ENCODE results near the gene PTPRU. TPM values are rescaled to one million over a fixed set of nuclear protein-coding genes. Genes with fewer than 3 reads are reported as not detected.

The PTPRU gene
- total RNA-seq, 1 experiment from 2014 or later = 54.5 TPM

GRCh38 chr1:29208442-29208841 lies 27.9 kb upstream of the PTPRU start:
- no peak for TF ChIP-seq CTCF (IDR thresholded peaks at IDR 0.05; ENCODE audit: unreplicated experiment)
- Mint-ChIP-seq H3K4me1 (ENCODE audit: low read depth, unreplicated experiment) (peaks cover 20% of the 10 kb centered on the region), H3K4me3 (ENCODE audit: low read depth, unreplicated experiment) (no peak overlapping the region), H3K27ac (ENCODE audit: unreplicated experiment) (peak overlapping the region; percentile 50), H3K27me3 (ENCODE audit: unreplicated experiment) (no peaks in the 10 kb centered on the region), H3K9me3 (ENCODE audit: low read depth, unreplicated experiment) (no peaks in the 10 kb centered on the region), H3K36me3 (ENCODE audit: insufficient read depth, unreplicated experiment) (peaks cover 42% of the 10 kb centered on the region)
- intact Hi-C loops (cut with micrococcal nuclease; ENCODE audit: unreplicated experiment) = loop anchor here (10.0 kb wide), 1 partner anchor 424 kb away; no protein-coding TSS in a partner anchor
- CTCF ChIA-PET = interaction anchor here (0.6 kb wide), 1 partner anchor 11 kb away, joined by 3 read pairs; no protein-coding TSS in a partner anchor
- no peak for DNase-seq
- BruUV-seq (replicated peaks) = no TSS peak

GRCh38 chr1:29209173-29209572 lies 27.1 kb upstream of the PTPRU start:
- H3K4me3 Mint-ChIP-seq (ENCODE audit: low read depth, unreplicated experiment) = no peak overlapping the region
- intact Hi-C loops (cut with micrococcal nuclease; ENCODE audit: unreplicated experiment) = loop anchor here (10.0 kb wide), 1 partner anchor 424 kb away; no protein-coding TSS in a partner anchor
- BruUV-seq (replicated peaks) = no TSS peak

GRCh38 chr1:29210278-29211085 lies 25.8 kb upstream of the PTPRU start:
- BruUV-seq (replicated peaks) = no TSS peak
- Mint-ChIP-seq H3K36me3 (ENCODE audit: insufficient read depth, unreplicated experiment) (peaks cover 42% of the 10 kb centered on the region), H3K4me1 (ENCODE audit: low read depth, unreplicated experiment) (peaks cover 16% of the 10 kb centered on the region), H3K27ac (ENCODE audit: unreplicated experiment) (no peak overlapping the region), H3K27me3 (ENCODE audit: unreplicated experiment) (no peaks in the 10 kb centered on the region), H3K4me3 (ENCODE audit: low read depth, unreplicated experiment) (no peak overlapping the region), H3K9me3 (ENCODE audit: low read depth, unreplicated experiment) (no peaks in the 10 kb centered on the region)
- intact Hi-C loops (cut with micrococcal nuclease; ENCODE audit: unreplicated experiment) = no loop called here
- DNase-seq = no peak
- TF ChIP-seq CTCF (IDR thresholded peaks at IDR 0.05; ENCODE audit: unreplicated experiment) = no peak
- CTCF ChIA-PET = no interaction called here

More at GRCh38 chr1:29209173-29209572, 27.1 kb upstream of the PTPRU start:
- H3K27ac Mint-ChIP-seq (ENCODE audit: unreplicated experiment) = no peak overlapping the region
- no peak for DNase-seq
- no peaks in the 10 kb centered on the region for H3K9me3 Mint-ChIP-seq (ENCODE audit: low read depth, unreplicated experiment)
- peaks cover 16% of the 10 kb centered on the region for H3K4me1 Mint-ChIP-seq (ENCODE audit: low read depth, unreplicated experiment)
- H3K36me3 Mint-ChIP-seq (ENCODE audit: insufficient read depth, unreplicated experiment) = peaks cover 41% of the 10 kb centered on the region
- CTCF ChIA-PET = interaction anchor here (0.6 to 1.0 kb wide), 2 partner anchors 9 to 71 kb away, joined by 3 to 4 read pairs; no protein-coding TSS in a partner anchor
- no peak for TF ChIP-seq CTCF (IDR thresholded peaks at IDR 0.05; ENCODE audit: unreplicated experiment)
- H3K27me3 Mint-ChIP-seq (ENCODE audit: unreplicated experiment) = no peaks in the 10 kb centered on the region

GRCh38 chr1:29211086-29212030 lies 25.0 kb upstream of the PTPRU start:
- H3K4me1 Mint-ChIP-seq (ENCODE audit: low read depth, unreplicated experiment) = peaks cover 16% of the 10 kb centered on the region
- no TSS peak for BruUV-seq (replicated peaks)
- no peaks in the 10 kb centered on the region for H3K9me3 Mint-ChIP-seq (ENCODE audit: low read depth, unreplicated experiment)
- CTCF ChIA-PET = interaction anchor here (0.7 kb wide), 1 partner anchor 8 kb away, joined by 3 read pairs; no protein-coding TSS in a partner anchor
- H3K27me3 Mint-ChIP-seq (ENCODE audit: unreplicated experiment) = no peaks in the 10 kb centered on the region
- TF ChIP-seq CTCF (IDR thresholded peaks at IDR 0.05; ENCODE audit: unreplicated experiment) = no peak
- H3K36me3 Mint-ChIP-seq (ENCODE audit: insufficient read depth, unreplicated experiment) = peaks cover 36% of the 10 kb centered on the region
- intact Hi-C loops (cut with micrococcal nuclease; ENCODE audit: unreplicated experiment) = no loop called here
- no peak overlapping the region for H3K27ac Mint-ChIP-seq (ENCODE audit: unreplicated experiment)
- no peak for DNase-seq
- no peak overlapping the region for H3K4me3 Mint-ChIP-seq (ENCODE audit: low read depth, unreplicated experiment)
